ENCODE measurements around the gene FKBP1A.
"Not testable (repeated sequence)": the region's sequence is repeated elsewhere in the genome, so short reads cannot be mapped to it uniquely, and the experiment has no call there.

GRCh38 chr20:1398185-1398584 is 5.3 kb upstream of the FKBP1A start:
- TF ChIP-seq CTCF, POLR2A (IDR thresholded peaks at IDR 0.05): not testable (repeated sequence)

All from adrenal gland (tissue), 5 donors.